Fibroblast of the conjunctiva (primary cell): ENCODE measurements around the gene SLC2A6.

Source experiments
- DNase-seq: peaks from one replicate; pipeline ENCODE4 v3.0.0-alpha.2; 2010; ENCODE audit warnings: low read depth

Gene SLC2A6

GRCh38 chr9:133496861-133497842 lies 18.3 kb upstream of the SLC2A6 start:
- DNase-seq = no peak

GRCh38 chr9:133495327-133496293 lies 16.7 kb upstream of the SLC2A6 start:
- no peak for DNase-seq

- DNase-seq = no peak
These were observed 15.9 kb upstream of the SLC2A6 start for GRCh38 chr9:133494636-133495326.

GRCh38 chr9:133493845-133494540 lies 15.1 kb upstream of the SLC2A6 start:
- no peak for DNase-seq

- no peak for DNase-seq
These were observed 14.5 kb upstream of the SLC2A6 start for GRCh38 chr9:133493428-133493827.

- no peak for DNase-seq
These were observed 13.4 kb upstream of the SLC2A6 start for GRCh38 chr9:133492061-133493021.

- DNase-seq = no peak
These were observed 12.7 kb upstream of the SLC2A6 start for GRCh38 chr9:133491656-133491925.

- no peak for DNase-seq
These were observed 12.2 kb upstream of the SLC2A6 start for GRCh38 chr9:133490865-133491655.

- no peak for DNase-seq
These were observed 11.3 kb upstream of the SLC2A6 start for GRCh38 chr9:133490201-133490681.

GRCh38 chr9:133489253-133490190 lies 10.6 kb upstream of the SLC2A6 start:
- DNase-seq = no peak

- no peak for DNase-seq
These were observed 9.9 kb upstream of the SLC2A6 start for GRCh38 chr9:133488686-133489252.

GRCh38 chr9:133487331-133487725 lies 8.4 kb upstream of the SLC2A6 start:
- no peak for DNase-seq

GRCh38 chr9:133485531-133486260 lies 6.8 kb upstream of the SLC2A6 start:
- DNase-seq = no peak

- no peak for DNase-seq
These were observed 6.0 kb upstream of the SLC2A6 start for GRCh38 chr9:133484671-133485437.

GRCh38 chr9:133483611-133484010 lies 4.7 kb upstream of the SLC2A6 start:
- DNase-seq = no peak
